ENCODE data around the gene INPP5F.

DNA sequence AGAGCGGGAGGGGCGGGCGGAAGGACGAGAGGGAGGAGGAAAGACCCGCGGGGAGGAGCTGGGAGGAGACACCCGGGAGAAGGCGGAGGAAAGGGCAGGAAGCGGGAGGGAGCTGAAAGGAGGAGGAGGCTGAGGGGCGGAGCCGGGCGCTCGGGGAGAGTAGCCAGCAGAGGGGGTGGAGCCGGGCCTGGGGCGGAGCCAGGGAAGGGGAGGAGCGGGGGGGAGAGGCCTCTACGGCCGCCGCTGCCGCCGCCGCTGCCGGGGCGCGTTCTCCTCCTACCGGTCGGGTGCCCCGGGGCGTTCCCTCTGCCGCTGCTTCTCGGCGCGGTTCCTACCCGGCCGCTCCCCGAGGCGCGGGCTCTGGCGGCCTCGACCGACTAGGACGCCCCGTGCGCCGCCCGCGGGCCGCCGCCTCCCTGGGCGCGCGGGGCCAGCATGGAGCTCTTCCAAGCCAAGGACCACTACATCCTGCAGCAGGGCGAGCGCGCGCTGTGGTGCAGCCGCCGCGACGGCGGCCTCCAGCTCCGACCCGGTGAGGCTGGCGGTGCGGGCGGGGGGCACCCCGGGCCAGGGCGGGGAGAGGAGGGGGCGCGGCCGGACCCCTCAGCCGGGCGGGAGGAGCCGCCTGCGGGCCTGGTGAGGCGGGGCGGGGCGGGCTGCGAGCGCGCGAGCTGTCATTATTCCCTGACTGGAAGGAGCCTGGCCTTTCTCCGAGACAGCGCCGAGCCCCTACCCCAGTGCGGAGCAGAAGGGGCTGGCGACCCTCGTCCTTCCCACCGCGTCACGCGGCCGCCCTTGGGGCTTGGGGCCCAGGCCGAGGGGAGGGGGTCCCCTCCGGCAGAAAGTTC lies at the start of gene INPP5F:
- TF ChIP-seq YY1 (IDR thresholded peaks at IDR 0.05; ENCODE audit: insufficient read depth, insufficient read length) (no peak), ZNF274 (IDR thresholded peaks at IDR 0.05; ENCODE audit: low read depth, low read length) (no peak)

Measured in NT2/D1 (cell line).